ENCODE measurements around the gene HOXB1.

DNA sequence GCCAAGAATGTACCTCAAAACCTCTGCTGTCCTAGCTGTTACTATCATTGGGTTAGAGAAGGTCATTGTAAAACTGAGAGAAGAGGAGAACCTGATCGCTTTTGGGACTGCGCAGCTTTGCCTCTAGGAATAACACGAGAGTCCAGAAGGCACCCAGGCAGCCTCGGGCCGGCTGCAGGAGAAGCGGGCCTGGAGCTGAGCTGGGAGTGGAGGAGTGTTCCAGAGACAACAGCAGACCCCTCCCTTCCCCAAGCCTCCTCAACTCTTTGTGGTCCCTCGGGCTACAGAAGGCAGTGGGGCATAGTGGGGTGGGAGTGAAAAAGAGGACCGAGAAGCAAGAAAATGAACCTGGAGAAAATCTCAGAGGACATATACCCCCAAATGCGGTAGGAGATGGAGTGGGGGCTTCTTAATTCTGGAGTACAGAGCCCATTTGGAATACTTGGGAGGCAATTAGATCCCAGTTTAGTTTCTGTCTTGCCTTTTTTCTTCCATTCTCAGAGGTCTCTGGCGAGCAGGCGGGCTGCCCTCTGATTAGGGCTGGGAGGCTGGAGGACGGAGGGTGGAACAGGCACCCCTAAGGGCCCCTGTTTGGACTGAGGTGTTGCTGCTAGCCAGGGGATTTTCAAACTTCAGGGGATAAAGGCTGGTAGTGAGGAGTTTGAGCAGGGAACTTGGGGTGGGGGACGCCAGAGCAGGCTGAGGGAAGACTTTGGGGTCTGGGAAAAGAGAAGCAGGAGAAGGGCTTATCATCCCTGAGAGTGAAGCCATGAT is 27.4 kb upstream of the HOXB1 start:
- TF ChIP-seq POLR2A (IDR thresholded peaks at IDR 0.05) (no peak), POLR2AphosphoS5 (IDR thresholded peaks at IDR 0.05) (no peak)
- TF ChIP-seq, protein P1, sequence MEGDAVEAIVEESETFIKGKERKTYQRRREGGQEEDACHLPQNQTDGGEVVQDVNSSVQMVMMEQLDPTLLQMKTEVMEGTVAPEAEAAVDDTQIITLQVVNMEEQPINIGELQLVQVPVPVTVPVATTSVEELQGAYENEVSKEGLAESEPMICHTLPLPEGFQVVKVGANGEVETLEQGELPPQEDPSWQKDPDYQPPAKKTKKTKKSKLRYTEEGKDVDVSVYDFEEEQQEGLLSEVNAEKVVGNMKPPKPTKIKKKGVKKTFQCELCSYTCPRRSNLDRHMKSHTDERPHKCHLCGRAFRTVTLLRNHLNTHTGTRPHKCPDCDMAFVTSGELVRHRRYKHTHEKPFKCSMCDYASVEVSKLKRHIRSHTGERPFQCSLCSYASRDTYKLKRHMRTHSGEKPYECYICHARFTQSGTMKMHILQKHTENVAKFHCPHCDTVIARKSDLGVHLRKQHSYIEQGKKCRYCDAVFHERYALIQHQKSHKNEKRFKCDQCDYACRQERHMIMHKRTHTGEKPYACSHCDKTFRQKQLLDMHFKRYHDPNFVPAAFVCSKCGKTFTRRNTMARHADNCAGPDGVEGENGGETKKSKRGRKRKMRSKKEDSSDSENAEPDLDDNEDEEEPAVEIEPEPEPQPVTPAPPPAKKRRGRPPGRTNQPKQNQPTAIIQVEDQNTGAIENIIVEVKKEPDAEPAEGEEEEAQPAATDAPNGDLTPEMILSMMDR (IDR thresholded peaks at IDR 0.05 in 8 of 11, conservative IDR thresholded peaks at IDR 0.05 in 3 of 11) = no peak

Measured in spleen (tissue), 7 donors.